VCaP (cell line): Measurements from ENCODE around the gene CCDC57.
"Not testable (repeated sequence)": the region's sequence is repeated elsewhere in the genome, so short reads cannot be mapped to it uniquely, and the experiment has no call there.

Experiments
- H3K27ac ChIP-seq: fragments of 450-650 bp; 2 replicates; pipeline ENCODE4 v1.5.1; 2017
- CTCF ChIP-seq: fragments of 450-650 bp; conservative IDR thresholded peaks from 2 replicates; pipeline ENCODE4 v1.5.1; 2017; ENCODE audit warnings: mild to moderate bottlenecking, moderate library complexity

CCDC57 gene

DNA sequence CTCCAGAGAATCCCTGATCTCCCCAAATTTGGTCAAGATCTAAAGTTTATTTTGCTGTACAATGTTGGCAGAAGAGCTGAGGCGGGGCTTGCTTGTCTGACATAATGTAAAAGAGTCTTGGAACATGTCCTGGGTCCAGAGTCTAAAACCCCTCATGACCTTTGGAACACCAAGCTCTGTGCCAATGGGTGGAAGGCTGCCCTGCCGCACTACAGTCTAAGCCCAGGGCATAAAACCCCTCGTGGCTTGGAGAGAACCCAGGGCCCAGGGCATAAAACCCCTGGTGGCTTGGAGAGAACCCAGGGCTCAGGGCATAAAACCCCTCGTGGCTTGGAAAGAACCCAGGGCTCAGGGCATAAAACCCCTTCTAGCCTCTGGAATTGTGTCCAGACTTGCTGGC lies 36.7 kb downstream of the CCDC57 start:
- H3K27ac ChIP-seq: no peak overlapping the region
- TF ChIP-seq CTCF: no peak

- no peak for TF ChIP-seq CTCF
- H3K27ac ChIP-seq: no peak overlapping the region
Observed at GRCh38 chr17:82175201-82175600, 37.4 kb downstream of the CCDC57 start.

DNA sequence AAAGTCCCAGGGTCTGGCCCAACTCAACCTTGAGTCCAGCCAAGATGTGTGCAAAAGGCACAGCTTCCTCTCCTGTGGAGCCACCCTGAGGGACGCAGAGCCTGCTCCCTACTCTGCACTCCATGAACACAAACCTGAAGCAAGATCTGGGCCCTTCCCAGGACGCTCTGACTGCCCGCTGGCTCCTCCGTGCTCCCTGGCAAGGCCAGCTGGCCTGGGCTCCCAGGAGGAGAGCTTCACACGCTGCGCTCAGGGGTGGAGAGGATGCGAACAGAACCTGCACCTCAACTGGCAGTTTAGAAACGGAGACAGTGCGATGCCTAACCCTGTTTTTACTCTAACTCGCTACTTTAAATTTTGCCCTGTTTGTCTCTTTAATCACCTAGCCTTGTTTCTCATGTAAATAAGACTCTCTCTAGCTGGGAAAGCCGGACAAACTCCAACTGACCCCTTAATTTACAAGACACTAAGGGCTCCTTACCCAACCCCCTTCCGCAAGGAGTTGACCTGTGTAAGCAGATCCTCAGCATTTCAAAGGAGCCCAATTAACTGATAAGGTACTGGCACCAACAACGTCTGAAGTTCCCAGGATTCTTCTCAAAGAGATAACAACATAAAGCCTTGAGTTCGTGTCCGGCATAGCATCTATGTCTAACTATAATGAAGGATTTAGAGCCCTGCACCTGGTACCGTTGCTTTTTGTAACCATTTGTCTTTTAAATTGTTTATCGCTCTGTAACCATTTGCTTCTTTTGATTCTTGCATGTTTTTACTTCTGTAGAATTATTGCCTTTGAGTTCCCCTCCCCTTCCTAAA lies 38.4 kb downstream of the CCDC57 start:
- not testable (repeated sequence) for H3K27ac ChIP-seq

GRCh38 chr17:82173351-82174041 lies 39.1 kb downstream of the CCDC57 start:
- no peak for TF ChIP-seq CTCF
- no peak overlapping the region for H3K27ac ChIP-seq

GRCh38 chr17:82172486-82173160 lies 40.0 kb downstream of the CCDC57 start:
- no peak overlapping the region for H3K27ac ChIP-seq
- TF ChIP-seq CTCF: no peak

DNA sequence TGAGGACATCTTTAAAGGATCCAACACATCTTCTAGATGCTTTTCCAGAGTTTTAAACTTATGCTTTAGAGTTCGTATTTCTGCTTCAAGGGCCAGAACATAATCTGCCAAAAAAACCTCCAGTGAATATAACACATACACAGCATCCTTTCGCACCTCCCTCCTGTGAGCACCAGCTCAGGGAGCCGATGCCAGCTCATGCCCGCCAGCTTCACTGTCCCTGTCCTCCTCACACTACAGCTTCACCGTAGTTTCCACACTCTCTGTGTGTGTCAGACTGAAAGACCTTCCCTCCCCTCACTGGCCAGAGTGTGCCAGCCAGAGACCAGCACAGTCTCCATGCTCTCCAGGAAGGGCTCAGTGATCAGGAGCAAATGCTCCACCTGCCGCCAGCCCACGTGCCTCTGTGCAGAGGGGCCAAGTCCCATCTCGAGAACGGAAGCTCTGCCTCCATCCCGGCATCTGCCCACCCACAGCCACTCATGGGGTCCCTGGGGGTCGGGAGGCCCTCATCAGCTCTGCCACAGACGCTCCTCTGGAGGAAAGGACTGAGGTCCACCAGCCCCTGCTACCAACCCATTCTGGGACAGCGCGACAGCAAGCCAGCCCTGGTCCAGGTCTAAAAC lies 40.8 kb downstream of the CCDC57 start:
- TF ChIP-seq CTCF: no peak

DNA sequence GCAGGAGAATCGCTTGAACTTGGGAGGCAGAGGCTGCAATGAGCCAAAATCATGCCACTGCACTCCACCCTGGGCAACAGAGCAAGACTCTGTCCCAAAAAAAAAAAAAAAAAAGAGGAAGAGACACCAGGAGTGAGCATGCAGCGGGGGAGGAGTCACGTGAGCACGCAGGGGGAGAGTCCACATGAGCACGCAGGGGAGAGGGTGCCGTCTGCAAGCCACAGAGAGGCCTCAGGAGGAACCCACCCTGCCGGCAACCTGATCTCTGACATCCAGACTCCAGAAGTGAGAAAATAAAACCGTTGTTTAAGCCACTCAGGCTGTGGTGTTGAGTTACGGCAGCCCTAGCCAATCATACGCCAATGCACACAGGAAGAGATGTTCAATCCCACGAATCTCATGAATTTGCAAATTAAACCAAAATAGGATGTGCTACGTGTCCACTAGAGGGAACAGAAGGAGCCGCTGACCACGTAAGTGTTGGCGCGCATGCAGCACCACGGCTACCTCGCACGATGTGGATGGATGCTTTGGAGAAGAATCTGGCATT lies 42.2 kb downstream of the CCDC57 start:
- H3K27ac ChIP-seq: no peak overlapping the region
- no peak for TF ChIP-seq CTCF

More for the DNA sequence above, 40.8 kb downstream of the CCDC57 start:
- no peak overlapping the region for H3K27ac ChIP-seq
